K562 (cell line): Measurements from ENCODE around the gene HLA-E. TPM values are rescaled to one million over a fixed set of nuclear protein-coding genes. Genes with fewer than 3 reads are reported as not detected.

ENCODE experiments used
- BDP1 ChIP-seq: IDR thresholded peaks from 3 replicates; pipeline ENCODE4 v1.6.1; 2011; ENCODE audit not compliant: insufficient read length, insufficient read depth
- CEBPG ChIP-seq, 3 experiments: fragments of 200-800 bp in 1 of 3; sonication (Bioruptor generic) in 1 of 3; sonication (generic) in 1 of 3; formaldehyde crosslinking in 1 of 3; IDR thresholded peaks in 2 of 3; conservative IDR thresholded peaks in 1 of 3; 2 replicates each; pipeline versions ENCODE4 v1.6.1 to v1.8.0; 2016 to 2022; ENCODE audit warnings: missing compliant biosample characterization in 2 of 3, missing genetic modification characterization in 2 of 3, mild to moderate bottlenecking in 1 of 3, missing genetic modification reagents in 1 of 3
- DMBX1 ChIP-seq: fragments of 250-450 bp; sonication (Bioruptor Pico); IDR thresholded peaks from 2 replicates; pipeline ENCODE4 v1.8.0; 2022; ENCODE audit warnings: inconsistent platforms, mild to moderate bottlenecking, moderate library complexity, borderline replicate concordance
- FIP1L1 ChIP-seq: fragments of 200-400 bp; formaldehyde crosslinking; IDR thresholded peaks from 2 replicates; pipeline ENCODE4 v1.6.1; 2018; ENCODE audit warnings: mild to moderate bottlenecking, low read depth, low read length; ENCODE audit not compliant: poor library complexity, severe bottlenecking
- HES1 ChIP-seq: fragments of 450-650 bp; IDR thresholded peaks from 2 replicates; pipeline ENCODE4 v1.6.1; 2016; ENCODE audit warnings: low read depth, mild to moderate bottlenecking, moderate library complexity
- HIVEP1 ChIP-seq: fragments of 250-450 bp; sonication (Bioruptor Pico); IDR thresholded peaks from 2 replicates; pipeline ENCODE4 v1.4.0; 2020; ENCODE audit warnings: mild to moderate bottlenecking
- HOXB6 ChIP-seq: fragments of 250-450 bp; sonication (Bioruptor Pico); IDR thresholded peaks from 2 replicates; pipeline ENCODE4 v1.5.1; 2022; ENCODE audit warnings: mild to moderate bottlenecking, borderline replicate concordance
- JUNB ChIP-seq: fragments of 450-650 bp; formaldehyde crosslinking; conservative IDR thresholded peaks from 2 replicates; pipeline ENCODE4 v1.4.0; 2020; ENCODE audit warnings: mild to moderate bottlenecking
- KDM5B ChIP-seq: fragments of 200-600 bp; sonication (generic); IDR thresholded peaks from 2 replicates; pipeline ENCODE4 v1.6.1; 2012; ENCODE audit warnings: low read depth, mild to moderate bottlenecking, moderate library complexity, low read length, control low read depth, inconsistent platforms; ENCODE audit not compliant: insufficient replicate concordance
- MED1 ChIP-seq: sonication (generic); formaldehyde crosslinking; IDR thresholded peaks from 2 replicates; pipeline ENCODE4 v1.8.1; 2023; ENCODE audit warnings: missing genetic modification reagents, borderline replicate concordance
- NEUROD1 ChIP-seq: fragments of 150-350 bp; IDR thresholded peaks from 2 replicates; pipeline ENCODE4 v1.6.1; 2014; ENCODE audit warnings: borderline replicate concordance, low read length, low read depth; ENCODE audit not compliant: partially characterized antibody
- PHF20 ChIP-seq: fragments of 450-650 bp; IDR thresholded peaks from 2 replicates; pipeline ENCODE4 v1.6.1; 2018; ENCODE audit not compliant: partially characterized antibody
- RBM34 ChIP-seq: fragments of 200-400 bp; formaldehyde crosslinking; IDR thresholded peaks from 2 replicates; pipeline ENCODE4 v1.6.1; 2018; ENCODE audit warnings: low read length, borderline replicate concordance; ENCODE audit not compliant: insufficient read depth
- RCOR1 ChIP-seq, 2 experiments: IDR thresholded peaks; 2 replicates each; pipeline ENCODE4 v1.6.1; 2012; ENCODE audit warnings: low read depth in 2 of 2, low read length in 2 of 2, borderline replicate concordance in 1 of 2, improper control_type of control experiment in 1 of 2
- RERE ChIP-seq: sonication (generic); formaldehyde crosslinking; IDR thresholded peaks from 2 replicates; pipeline ENCODE4 v1.8.0; 2023; ENCODE audit warnings: missing genetic modification reagents, mild to moderate bottlenecking, borderline replicate concordance
- TAF9B ChIP-seq: fragments of 450-650 bp; IDR thresholded peaks from 2 replicates; pipeline ENCODE4 v1.6.1; 2018; ENCODE audit warnings: mild to moderate bottlenecking; ENCODE audit not compliant: partially characterized antibody
- ZBTB12 ChIP-seq: fragments of 250-450 bp; sonication (Bioruptor Pico); IDR thresholded peaks from 2 replicates; pipeline ENCODE4 v1.4.0; 2020
- ZFP36 ChIP-seq: fragments of 150-350 bp; IDR thresholded peaks from 2 replicates; pipeline ENCODE4 v1.6.1; 2018; ENCODE audit warnings: low read length, low read depth; ENCODE audit not compliant: partially characterized antibody
- ZNF143 ChIP-seq: sonication (generic); formaldehyde crosslinking; IDR thresholded peaks from 2 replicates; pipeline ENCODE4 v1.9.0; 2022; ENCODE audit warnings: mild to moderate bottlenecking, missing genetic modification reagents
- polyA plus RNA-seq, 8 experiments: library from polyadenylated mRNA; depleted of rRNA in 4 of 8; stranded (reverse) in 5 of 8; unstranded in 3 of 8; fragments of >200 nt; fragmentation: Nextera tagmentation in 2 of 8; fragmentation: Illumina TruSeq in 1 of 8; extraction: Ambion mirVana in 2 of 8; extraction: Trizol in 1 of 8; gene quantifications; 2 replicates each; pipeline versions ENCODE4 v1.2.1 to v1.2.3, GENCODE V29; 2011 to 2014; ENCODE audit warnings: inconsistent platforms in 1 of 8, missing spikeins in 1 of 8
- total RNA-seq, 7 experiments: library from RNA; depleted of rRNA in 6 of 7; stranded (reverse); fragments of >200 nt in 6 of 7; fragmentation: Illumina TruSeq in 2 of 7; extraction: Trizol in 2 of 7; gene quantifications; 2 replicates each; pipeline versions ENCODE4 v1.2.1 to v1.2.3, GENCODE V29; 2011 to 2021; ENCODE audit warnings: low replicate concordance in 1 of 7

The HLA-E gene
- total and polyA plus RNA-seq, 9 of the 15 experiments (the other 6 are each of a cell fraction or from before 2014, with no cell fraction given) = 3.2 to 39.9 (median 26.8) TPM

GRCh38 chr6:30515944-30516753 is 26.8 kb downstream of the HLA-E start (continued):
- no peak for TF ChIP-seq RERE (CRISPR knock-in tag)
- TF ChIP-seq BDP1 = no peak
- TF ChIP-seq DMBX1 (CRISPR knock-in tag) = no peak
- TF ChIP-seq FIP1L1 = no peak
- TF ChIP-seq ZNF143 = no peak
- TF ChIP-seq MED1 (CRISPR knock-in tag) = no peak
- no peak for TF ChIP-seq ZFP36
- peak; percentile 97 for TF ChIP-seq CEBPG (CRISPR knock-in tag; IDR thresholded peaks at IDR 0.05)
- TF ChIP-seq CEBPG (tag; conservative IDR thresholded peaks at IDR 0.05 in 1 of 2, IDR thresholded peaks at IDR 0.05 in 1 of 2) = peak; percentile 98 to 99
- TF ChIP-seq JUNB (CRISPR knock-in tag) = no peak
- no peak for TF ChIP-seq HIVEP1 (CRISPR knock-in tag)
- no peak for TF ChIP-seq PHF20
- peak; percentile 83 for TF ChIP-seq TAF9B
- no peak for TF ChIP-seq HES1
- TF ChIP-seq KDM5B = peak; percentile 94
- no peak for TF ChIP-seq HOXB6 (CRISPR knock-in tag)
- no peak for TF ChIP-seq ZBTB12 (CRISPR knock-in tag)
- TF ChIP-seq NEUROD1 = no peak
- TF ChIP-seq RBM34 = no peak
- peak in 1 of 2 experiments; percentile 44; a peak in 2 of 4 replicates for TF ChIP-seq RCOR1 (IDR thresholded peaks at IDR 0.05; ENCODE audit: borderline replicate concordance in 1 of 2, low read depth in 2 of 2, low read length in 2 of 2)
